HG02973 (cell line): ENCODE data around the gene GSTCD.

ENCODE experiments used
- ATAC-seq: cut with Tn5 transposase; IDR thresholded peaks from one replicate; pipeline ENCODE4 v1.9.1; 2021; ENCODE audit warnings: moderate library complexity; ENCODE audit not compliant: unreplicated experiment

The GSTCD gene

GRCh38 chr4:105875233-105875632, 166.6 kb downstream of the GSTCD start:
- ATAC-seq = no peak

GRCh38 chr4:105878668-105879067, 170.1 kb downstream of the GSTCD start:
- no peak for ATAC-seq

GRCh38 chr4:105887508-105887907, 178.9 kb downstream of the GSTCD start:
- no peak for ATAC-seq

- peak; percentile 37 for ATAC-seq
Measured at GRCh38 chr4:105894660-105895582, 186.3 kb downstream of the GSTCD start, which contains the start of gene NPNT. TSS of gene NPNT (plus strand) at chr4:105895471. CDS start at chr4:105895653, 182 bp downstream.

GRCh38 chr4:105895583-105896460, 187.2 kb downstream of the GSTCD start:
- ATAC-seq = peak; percentile 44

- ATAC-seq = no peak
Measured at GRCh38 chr4:105896461-105896942, 187.9 kb downstream of the GSTCD start.
